ENCODE data around the gene POU5F1.

DNA sequence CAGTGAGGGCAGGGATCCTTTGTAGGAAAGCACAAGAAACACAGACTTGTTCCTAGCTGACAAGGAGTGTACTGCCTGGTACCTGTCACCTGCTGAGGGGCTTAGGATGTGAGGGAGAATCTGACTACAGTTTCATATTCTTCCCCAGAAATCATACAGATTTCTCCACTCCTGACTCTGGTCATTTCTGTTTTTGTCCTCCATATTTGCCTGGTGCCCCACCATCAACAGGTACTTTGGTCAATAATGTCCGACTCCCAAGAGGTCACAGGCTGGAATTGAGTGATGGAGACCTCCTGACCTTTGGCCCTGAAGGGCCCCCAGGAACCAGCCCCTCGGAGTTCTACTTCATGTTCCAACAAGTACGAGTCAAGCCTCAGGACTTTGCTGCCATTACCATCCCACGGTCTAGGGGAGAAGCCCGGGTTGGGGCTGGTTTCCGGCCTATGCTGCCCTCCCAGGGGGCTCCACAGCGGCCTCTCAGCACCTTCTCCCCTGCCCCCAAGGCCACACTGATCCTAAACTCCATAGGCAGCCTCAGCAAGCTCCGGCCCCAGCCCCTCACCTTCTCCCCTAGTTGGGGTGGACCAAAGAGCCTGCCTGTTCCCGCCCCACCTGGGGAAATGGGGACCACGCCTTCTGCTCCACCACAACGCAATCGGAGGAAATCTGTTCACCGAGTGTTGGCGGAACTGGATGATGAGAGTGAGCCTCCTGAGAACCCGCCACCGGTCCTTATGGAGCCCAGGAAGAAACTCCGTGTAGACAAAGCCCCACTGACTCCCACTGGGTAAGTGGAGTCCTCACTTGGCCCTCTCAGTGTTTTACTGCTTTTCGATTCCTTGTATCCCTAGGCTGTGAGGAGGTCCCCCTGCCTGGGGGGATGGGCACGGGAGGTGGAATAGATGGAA, 9.0 kb downstream of the POU5F1 start:
- TF ChIP-seq, protein P1, sequence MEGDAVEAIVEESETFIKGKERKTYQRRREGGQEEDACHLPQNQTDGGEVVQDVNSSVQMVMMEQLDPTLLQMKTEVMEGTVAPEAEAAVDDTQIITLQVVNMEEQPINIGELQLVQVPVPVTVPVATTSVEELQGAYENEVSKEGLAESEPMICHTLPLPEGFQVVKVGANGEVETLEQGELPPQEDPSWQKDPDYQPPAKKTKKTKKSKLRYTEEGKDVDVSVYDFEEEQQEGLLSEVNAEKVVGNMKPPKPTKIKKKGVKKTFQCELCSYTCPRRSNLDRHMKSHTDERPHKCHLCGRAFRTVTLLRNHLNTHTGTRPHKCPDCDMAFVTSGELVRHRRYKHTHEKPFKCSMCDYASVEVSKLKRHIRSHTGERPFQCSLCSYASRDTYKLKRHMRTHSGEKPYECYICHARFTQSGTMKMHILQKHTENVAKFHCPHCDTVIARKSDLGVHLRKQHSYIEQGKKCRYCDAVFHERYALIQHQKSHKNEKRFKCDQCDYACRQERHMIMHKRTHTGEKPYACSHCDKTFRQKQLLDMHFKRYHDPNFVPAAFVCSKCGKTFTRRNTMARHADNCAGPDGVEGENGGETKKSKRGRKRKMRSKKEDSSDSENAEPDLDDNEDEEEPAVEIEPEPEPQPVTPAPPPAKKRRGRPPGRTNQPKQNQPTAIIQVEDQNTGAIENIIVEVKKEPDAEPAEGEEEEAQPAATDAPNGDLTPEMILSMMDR (IDR thresholded peaks at IDR 0.05) = no peak
- no peak for TF ChIP-seq NPAS2 (CRISPR knock-in tag; IDR thresholded peaks at IDR 0.05; ENCODE audit: borderline replicate concordance)
- TF ChIP-seq POLR2A (IDR thresholded peaks at IDR 0.05; ENCODE audit: low read length) = no peak
- TF ChIP-seq, protein P2, sequence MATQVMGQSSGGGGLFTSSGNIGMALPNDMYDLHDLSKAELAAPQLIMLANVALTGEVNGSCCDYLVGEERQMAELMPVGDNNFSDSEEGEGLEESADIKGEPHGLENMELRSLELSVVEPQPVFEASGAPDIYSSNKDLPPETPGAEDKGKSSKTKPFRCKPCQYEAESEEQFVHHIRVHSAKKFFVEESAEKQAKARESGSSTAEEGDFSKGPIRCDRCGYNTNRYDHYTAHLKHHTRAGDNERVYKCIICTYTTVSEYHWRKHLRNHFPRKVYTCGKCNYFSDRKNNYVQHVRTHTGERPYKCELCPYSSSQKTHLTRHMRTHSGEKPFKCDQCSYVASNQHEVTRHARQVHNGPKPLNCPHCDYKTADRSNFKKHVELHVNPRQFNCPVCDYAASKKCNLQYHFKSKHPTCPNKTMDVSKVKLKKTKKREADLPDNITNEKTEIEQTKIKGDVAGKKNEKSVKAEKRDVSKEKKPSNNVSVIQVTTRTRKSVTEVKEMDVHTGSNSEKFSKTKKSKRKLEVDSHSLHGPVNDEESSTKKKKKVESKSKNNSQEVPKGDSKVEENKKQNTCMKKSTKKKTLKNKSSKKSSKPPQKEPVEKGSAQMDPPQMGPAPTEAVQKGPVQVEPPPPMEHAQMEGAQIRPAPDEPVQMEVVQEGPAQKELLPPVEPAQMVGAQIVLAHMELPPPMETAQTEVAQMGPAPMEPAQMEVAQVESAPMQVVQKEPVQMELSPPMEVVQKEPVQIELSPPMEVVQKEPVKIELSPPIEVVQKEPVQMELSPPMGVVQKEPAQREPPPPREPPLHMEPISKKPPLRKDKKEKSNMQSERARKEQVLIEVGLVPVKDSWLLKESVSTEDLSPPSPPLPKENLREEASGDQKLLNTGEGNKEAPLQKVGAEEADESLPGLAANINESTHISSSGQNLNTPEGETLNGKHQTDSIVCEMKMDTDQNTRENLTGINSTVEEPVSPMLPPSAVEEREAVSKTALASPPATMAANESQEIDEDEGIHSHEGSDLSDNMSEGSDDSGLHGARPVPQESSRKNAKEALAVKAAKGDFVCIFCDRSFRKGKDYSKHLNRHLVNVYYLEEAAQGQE (IDR thresholded peaks at IDR 0.05) = no peak
- no peak for TF ChIP-seq ZNF302 (CRISPR knock-in tag; IDR thresholded peaks at IDR 0.05)
- TF ChIP-seq EP300 (IDR thresholded peaks at IDR 0.05) = no peak
- no peak for TF ChIP-seq MYC (IDR thresholded peaks at IDR 0.05; ENCODE audit: borderline replicate concordance, low read length)
- TF ChIP-seq CEBPB (IDR thresholded peaks at IDR 0.05) = no peak
